Lower leg skin (tissue), 3 donors: Measurements from ENCODE around the gene SOCS7.

Experiments
- CTCF ChIP-seq, 3 donors: fragments of 450-650 bp; IDR thresholded peaks; one replicate each; pipeline ENCODE4 v1.5.1; 2016; ENCODE audit warnings: antibody characterized with exemption in 3 of 3, mild to moderate bottlenecking in 3 of 3, moderate library complexity in 2 of 3
- POLR2A ChIP-seq, 2 donors: fragments of 450-650 bp; IDR thresholded peaks; one replicate each; pipeline ENCODE4 v1.6.1; 2016 to 2017; ENCODE audit warnings: antibody characterized with exemption in 2 of 2, mild to moderate bottlenecking in 1 of 2, moderate library complexity in 1 of 2

GRCh38 chr17:38361694-38362465 is 10.2 kb downstream of the SOCS7 start:
- TF ChIP-seq CTCF (IDR thresholded peaks at IDR 0.05) (no peak), POLR2A (IDR thresholded peaks at IDR 0.05) (no peak)
